Smooth muscle cell of bladder (primary cell): ENCODE data around the gene RHCE. TPM values are rescaled to one million over a fixed set of nuclear protein-coding genes. Genes with fewer than 3 reads are reported as not detected.

ENCODE experiments used
- total RNA-seq: library from RNA; depleted of rRNA; stranded (reverse); fragments of >200 nt; gene quantifications from 2 replicates; pipeline ENCODE4 v1.2.3, GENCODE V29; 2014

The RHCE gene
- 1.8 and 2.4 TPM in 2 replicates for total RNA-seq

GRCh38 chr1:25420715-25421114 lies at the start of gene RHCE:
Gene RHCE (minus strand): TSS chr1:25420825. CDS start chr1:25420786, 39 bp downstream.

GRCh38 chr1:25430073-25430966 lies 9.7 kb upstream of the RHCE start, which contains the start of gene MACO1:
Gene MACO1 (plus strand): TSS chr1:25430897. CDS start chr1:25431099, 202 bp downstream.

GRCh38 chr1:25338188-25338981 lies 82.2 kb downstream of the RHCE start, which contains the start of gene TMEM50A:
Gene TMEM50A (plus strand): TSS chr1:25338334. CDS start chr1:25340487, 2,153 bp downstream.

Other genes with a start within 250 kb of the RHCE start
- 43.4 and 46.1 TPM in 2 replicates for gene SYF2, start 188.3 kb downstream of the RHCE start, total RNA-seq
- gene RSRP1, start 173.4 kb downstream of the RHCE start, total RNA-seq = 124 and 143 TPM in 2 replicates
- not detected in 2 replicates for gene RHD, start 148.3 kb downstream of the RHCE start, total RNA-seq
- 109 and 166 TPM in 2 replicates for gene TMEM50A, start 82.5 kb downstream of the RHCE start, total RNA-seq
- 16.6 and 16.9 TPM in 2 replicates for gene MACO1, start 10.1 kb upstream of the RHCE start, total RNA-seq
- gene LDLRAP1, start 122.8 kb upstream of the RHCE start, total RNA-seq = 9.7 and 15.0 TPM in 2 replicates
- gene MAN1C1, start 196.0 kb upstream of the RHCE start, total RNA-seq = 3.8 and 8.0 TPM in 2 replicates